Keratinocyte (primary cell): ENCODE measurements around the gene KCNQ1OT1.

Experiments used
- EZH2 ChIP-seq: IDR thresholded peaks from one replicate; pipeline ENCODE4 v1.6.1; 2012; ENCODE audit warnings: inconsistent platforms, mild to moderate bottlenecking, low read length, moderate library complexity
- TF ChIP-seq, protein P1 (sequence below), 3 experiments: IDR thresholded peaks in 1 of 3; conservative IDR thresholded peaks in 1 of 3; optimal IDR thresholded peaks in 1 of 3; 2 replicates in 2 of 3; 3 replicates in 1 of 3; pipeline versions ENCODE3 to v1.5.1; 2011; ENCODE audit warnings: low read length in 3 of 3, mild to moderate bottlenecking in 3 of 3, moderate library complexity in 2 of 3, control low read depth in 1 of 3, inconsistent platforms in 1 of 3; ENCODE audit not compliant: insufficient read depth in 2 of 3; ENCODE audit errors: extremely low read depth in 1 of 3

DNA sequence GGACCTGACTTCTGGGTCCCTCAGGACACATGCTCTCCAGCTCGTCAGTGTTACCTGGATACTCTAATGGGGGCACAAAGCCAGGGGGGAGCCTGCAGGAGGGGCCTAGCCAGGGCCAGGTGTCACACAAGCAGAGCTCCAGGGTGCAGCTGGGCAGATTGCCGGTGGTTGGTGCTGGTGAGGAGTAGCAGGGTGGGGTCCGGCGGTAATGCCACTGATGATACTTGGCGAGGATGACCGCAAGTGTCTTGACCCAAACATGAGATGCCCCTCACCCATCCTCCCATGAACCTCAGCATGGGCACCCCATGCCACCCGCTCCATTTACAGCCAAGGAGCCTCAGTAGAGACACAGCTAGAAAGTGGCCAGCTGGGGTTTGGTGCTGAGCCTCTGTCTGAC lies 15.1 kb upstream of the KCNQ1OT1 start:
- TF ChIP-seq EZH2 = no peak
- TF ChIP-seq, protein P1, sequence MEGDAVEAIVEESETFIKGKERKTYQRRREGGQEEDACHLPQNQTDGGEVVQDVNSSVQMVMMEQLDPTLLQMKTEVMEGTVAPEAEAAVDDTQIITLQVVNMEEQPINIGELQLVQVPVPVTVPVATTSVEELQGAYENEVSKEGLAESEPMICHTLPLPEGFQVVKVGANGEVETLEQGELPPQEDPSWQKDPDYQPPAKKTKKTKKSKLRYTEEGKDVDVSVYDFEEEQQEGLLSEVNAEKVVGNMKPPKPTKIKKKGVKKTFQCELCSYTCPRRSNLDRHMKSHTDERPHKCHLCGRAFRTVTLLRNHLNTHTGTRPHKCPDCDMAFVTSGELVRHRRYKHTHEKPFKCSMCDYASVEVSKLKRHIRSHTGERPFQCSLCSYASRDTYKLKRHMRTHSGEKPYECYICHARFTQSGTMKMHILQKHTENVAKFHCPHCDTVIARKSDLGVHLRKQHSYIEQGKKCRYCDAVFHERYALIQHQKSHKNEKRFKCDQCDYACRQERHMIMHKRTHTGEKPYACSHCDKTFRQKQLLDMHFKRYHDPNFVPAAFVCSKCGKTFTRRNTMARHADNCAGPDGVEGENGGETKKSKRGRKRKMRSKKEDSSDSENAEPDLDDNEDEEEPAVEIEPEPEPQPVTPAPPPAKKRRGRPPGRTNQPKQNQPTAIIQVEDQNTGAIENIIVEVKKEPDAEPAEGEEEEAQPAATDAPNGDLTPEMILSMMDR (optimal IDR thresholded peaks at IDR 0.05 in 1 of 3, IDR thresholded peaks at IDR 0.05 in 1 of 3, conservative IDR thresholded peaks at IDR 0.05 in 1 of 3; ENCODE audit: extremely low read depth in 1 of 3, insufficient read depth in 2 of 3, low read length in 3 of 3) = no peak
